Testis (tissue), 2 donors: ENCODE data around the gene SPATA2L.

Source experiments
- POLR2A ChIP-seq: fragments of 450-650 bp; IDR thresholded peaks from one replicate; pipeline ENCODE4 v1.6.1; 2017; ENCODE audit warnings: antibody characterized with exemption, mild to moderate bottlenecking, moderate library complexity
- TF ChIP-seq, protein P1 (sequence below), 3 experiments: fragments of 450-650 bp in 2 of 3; fragments of 200-600 bp in 1 of 3; sonication (generic) in 1 of 3; IDR thresholded peaks; one replicate each; pipeline ENCODE4 v1.5.1; 2016 to 2019; ENCODE audit warnings: antibody characterized with exemption in 3 of 3, mild to moderate bottlenecking in 2 of 3, moderate library complexity in 1 of 3

DNA sequence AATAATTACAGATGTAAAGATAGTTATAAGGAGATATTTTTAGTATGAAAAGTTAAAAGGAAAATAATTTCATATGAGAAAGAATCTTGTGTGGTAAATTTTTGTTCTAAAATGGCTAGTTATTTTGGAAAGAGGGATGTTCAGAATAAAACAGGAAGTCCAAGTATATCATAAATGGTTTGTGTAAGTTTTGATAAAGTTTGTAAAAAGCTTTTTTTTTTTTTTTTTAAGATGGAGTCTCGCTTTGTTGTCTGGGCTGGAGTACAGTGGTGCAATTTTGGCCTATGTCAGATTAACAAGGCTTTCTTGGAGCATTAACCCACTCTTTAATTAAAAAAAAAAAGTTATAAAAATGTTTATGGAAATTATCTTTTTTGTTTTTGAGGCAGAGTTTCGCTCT lies 23.2 kb downstream of the SPATA2L start:
- no peak for TF ChIP-seq POLR2A
- TF ChIP-seq, protein P1, sequence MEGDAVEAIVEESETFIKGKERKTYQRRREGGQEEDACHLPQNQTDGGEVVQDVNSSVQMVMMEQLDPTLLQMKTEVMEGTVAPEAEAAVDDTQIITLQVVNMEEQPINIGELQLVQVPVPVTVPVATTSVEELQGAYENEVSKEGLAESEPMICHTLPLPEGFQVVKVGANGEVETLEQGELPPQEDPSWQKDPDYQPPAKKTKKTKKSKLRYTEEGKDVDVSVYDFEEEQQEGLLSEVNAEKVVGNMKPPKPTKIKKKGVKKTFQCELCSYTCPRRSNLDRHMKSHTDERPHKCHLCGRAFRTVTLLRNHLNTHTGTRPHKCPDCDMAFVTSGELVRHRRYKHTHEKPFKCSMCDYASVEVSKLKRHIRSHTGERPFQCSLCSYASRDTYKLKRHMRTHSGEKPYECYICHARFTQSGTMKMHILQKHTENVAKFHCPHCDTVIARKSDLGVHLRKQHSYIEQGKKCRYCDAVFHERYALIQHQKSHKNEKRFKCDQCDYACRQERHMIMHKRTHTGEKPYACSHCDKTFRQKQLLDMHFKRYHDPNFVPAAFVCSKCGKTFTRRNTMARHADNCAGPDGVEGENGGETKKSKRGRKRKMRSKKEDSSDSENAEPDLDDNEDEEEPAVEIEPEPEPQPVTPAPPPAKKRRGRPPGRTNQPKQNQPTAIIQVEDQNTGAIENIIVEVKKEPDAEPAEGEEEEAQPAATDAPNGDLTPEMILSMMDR (IDR thresholded peaks at IDR 0.05) = no peak
